ENCODE data around the gene NRP2.

Gene NRP2

DNA sequence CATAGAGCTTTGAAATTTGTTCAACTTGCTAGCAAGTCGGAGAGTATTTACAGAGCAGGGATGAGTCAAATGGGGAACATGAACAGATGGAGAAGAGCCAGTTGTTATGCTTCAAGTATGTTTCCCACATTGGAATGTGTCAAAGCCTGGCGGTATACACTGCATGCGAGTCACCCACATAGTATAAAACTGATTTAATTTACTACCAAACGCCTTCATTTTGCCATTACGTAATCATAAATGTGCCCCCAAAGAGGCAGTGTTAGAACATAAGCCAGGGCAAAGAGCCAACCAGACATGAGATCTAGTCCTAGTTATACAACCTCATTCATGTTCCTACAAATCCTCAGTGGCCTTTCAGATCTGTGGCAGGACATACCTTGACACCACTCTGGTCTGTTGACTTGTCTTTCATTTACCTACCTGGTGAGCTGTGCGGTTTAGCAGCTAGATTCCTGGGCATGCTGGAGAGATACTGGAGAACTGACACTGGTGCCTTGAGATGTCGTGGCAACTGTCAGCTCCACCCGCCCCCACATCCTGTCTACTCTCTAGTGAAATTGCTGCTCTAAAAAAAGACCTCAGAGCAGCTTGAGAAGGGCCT lies 21.7 kb upstream of the NRP2 start:
- no peaks in the 10 kb centered on the region for H3K27me3 ChIP-seq (ENCODE audit: insufficient read depth, low read length)
- H3K36me3 ChIP-seq (ENCODE audit: insufficient read depth, low read depth, low read length): no peaks in the 10 kb centered on the region
- no peaks in the 10 kb centered on the region for H3K9me3 ChIP-seq (ENCODE audit: insufficient read depth, low read depth, low read length)
- H3K27ac ChIP-seq (ENCODE audit: low read length): no peak overlapping the region
- no peak overlapping the region for H3K4me3 ChIP-seq (ENCODE audit: low read length)
- H3K4me1 ChIP-seq (ENCODE audit: insufficient read depth, low read length): peaks cover 3% of the 10 kb centered on the region; the same call in 1 of the 2 replicates
- no peak overlapping the region for H3K9ac ChIP-seq (ENCODE audit: low read depth, low read length)

DNA sequence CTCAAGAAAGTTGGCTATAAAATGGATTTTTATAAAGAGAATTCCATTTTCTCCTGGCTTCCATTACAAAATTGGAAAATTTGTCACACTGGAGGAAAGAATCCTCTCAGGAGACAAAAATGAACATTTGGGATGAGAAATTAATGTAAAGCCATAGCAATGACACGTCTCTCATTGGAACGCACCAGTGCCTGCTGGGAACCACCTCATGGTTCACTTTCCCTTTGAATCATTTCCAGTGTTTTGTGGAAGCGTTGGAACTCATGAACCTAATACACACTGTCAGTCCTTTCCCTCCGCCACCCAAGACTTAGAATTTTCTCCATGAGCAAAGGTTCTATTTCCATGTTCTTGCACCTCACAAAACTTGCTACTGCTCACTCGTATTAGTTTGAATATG lies 21.0 kb upstream of the NRP2 start:
- H3K4me1 ChIP-seq (ENCODE audit: insufficient read depth, low read length): peaks cover 3% of the 10 kb centered on the region; the same call in 1 of the 2 replicates
- no peak overlapping the region for H3K9ac ChIP-seq (ENCODE audit: low read depth, low read length)
- H3K9me3 ChIP-seq (ENCODE audit: insufficient read depth, low read depth, low read length): no peaks in the 10 kb centered on the region
- H3K4me3 ChIP-seq (ENCODE audit: low read length): no peak overlapping the region
- H3K36me3 ChIP-seq (ENCODE audit: insufficient read depth, low read depth, low read length): no peaks in the 10 kb centered on the region
- no peak overlapping the region for H3K27ac ChIP-seq (ENCODE audit: low read length)
- no peaks in the 10 kb centered on the region for H3K27me3 ChIP-seq (ENCODE audit: insufficient read depth, low read length)

DNA sequence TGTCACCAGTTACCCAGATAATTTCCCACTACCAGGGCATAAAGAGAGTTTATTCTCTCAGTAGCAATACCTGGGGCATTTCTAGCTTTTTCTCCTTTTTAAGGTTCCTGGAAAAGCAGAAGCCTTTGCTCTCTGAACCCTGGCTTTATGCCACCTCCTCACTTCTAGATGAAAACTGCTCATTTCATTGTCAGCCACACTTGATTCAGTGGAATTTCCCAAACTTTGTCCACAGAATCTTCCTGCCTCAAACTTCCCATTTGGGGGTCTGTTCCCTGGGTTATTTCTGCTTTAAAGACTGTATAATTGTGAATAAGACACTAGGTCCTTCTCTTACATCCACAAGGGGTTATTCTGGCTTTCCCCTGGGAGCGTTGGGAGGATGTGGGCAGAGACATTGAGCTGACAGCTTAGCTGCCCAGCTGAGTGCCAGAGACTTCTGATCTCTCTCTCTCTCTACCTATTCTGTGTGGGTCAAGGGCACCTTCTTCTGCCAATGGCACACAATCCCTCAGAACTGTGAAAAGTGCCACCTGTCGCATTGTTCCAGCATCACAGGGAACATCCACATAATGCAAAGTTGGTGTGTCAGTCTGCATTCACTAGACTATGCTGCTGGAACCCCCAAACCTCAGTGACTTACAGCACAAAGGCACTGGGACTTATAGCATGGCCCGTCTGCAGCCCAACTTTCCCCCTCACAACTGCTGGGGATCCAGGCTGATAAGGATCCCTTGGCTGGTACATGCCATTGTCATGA lies 19.9 kb upstream of the NRP2 start:
- H3K9me3 ChIP-seq (ENCODE audit: insufficient read depth, low read depth, low read length): no peaks in the 10 kb centered on the region
- H3K36me3 ChIP-seq (ENCODE audit: insufficient read depth, low read depth, low read length): no peaks in the 10 kb centered on the region
- H3K9ac ChIP-seq (ENCODE audit: low read depth, low read length): no peak overlapping the region
- H3K27me3 ChIP-seq (ENCODE audit: insufficient read depth, low read length): no peaks in the 10 kb centered on the region
- no peaks in the 10 kb centered on the region for H3K4me1 ChIP-seq (ENCODE audit: insufficient read depth, low read length)
- no peak overlapping the region for H3K4me3 ChIP-seq (ENCODE audit: low read length)
- no peak overlapping the region for H3K27ac ChIP-seq (ENCODE audit: low read length)

DNA sequence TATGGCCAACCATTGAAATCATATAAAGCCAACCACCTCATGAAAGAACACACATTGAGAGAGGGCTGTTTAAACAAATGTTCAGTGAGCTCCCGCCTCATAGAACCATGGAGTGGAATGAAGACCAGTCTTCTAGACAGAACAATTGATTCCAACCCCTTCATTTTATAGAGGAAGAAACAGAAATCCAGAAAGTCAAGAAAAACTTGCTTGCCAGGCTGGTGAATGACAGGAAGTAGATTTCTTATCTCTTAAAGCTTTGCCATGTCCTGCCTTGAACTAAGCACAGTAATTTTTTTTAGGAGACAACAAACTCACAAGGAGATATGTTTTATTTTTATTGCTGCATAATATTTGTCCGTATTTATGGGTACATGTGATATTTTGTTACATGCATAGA lies 16.5 kb upstream of the NRP2 start:
- Histone ChIP-seq H3K27me3 (ENCODE audit: insufficient read depth, low read length) (no peaks in the 10 kb centered on the region), H3K4me3 (ENCODE audit: low read length) (no peak overlapping the region), H3K27ac (ENCODE audit: low read length) (no peak overlapping the region), H3K9ac (ENCODE audit: low read depth, low read length) (no peak overlapping the region), H3K4me1 (ENCODE audit: insufficient read depth, low read length) (peaks cover 6% of the 10 kb centered on the region), H3K36me3 (ENCODE audit: insufficient read depth, low read depth, low read length) (no peaks in the 10 kb centered on the region), H3K9me3 (ENCODE audit: insufficient read depth, low read depth, low read length) (no peaks in the 10 kb centered on the region)

DNA sequence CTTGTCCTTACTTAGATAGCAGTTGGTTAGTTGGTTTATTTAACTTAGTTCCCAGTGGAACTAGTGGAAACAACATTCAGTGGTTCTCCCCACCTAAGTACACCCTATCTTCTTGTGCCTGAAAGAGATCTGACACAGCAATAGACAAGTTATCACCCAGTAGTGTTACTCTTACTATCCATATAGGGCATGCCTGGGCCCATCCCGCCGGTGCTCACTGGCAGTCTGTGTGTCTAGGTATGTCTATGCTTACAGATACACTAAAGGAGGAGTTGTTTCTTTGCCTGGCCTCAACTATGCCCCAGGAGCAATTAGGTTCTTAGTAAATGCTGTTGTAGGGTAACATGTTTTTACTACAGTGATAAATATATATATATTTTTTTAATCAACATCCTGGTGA lies 12.0 kb upstream of the NRP2 start:
- H3K4me3 ChIP-seq (ENCODE audit: low read length): no peak overlapping the region
- no peaks in the 10 kb centered on the region for H3K9me3 ChIP-seq (ENCODE audit: insufficient read depth, low read depth, low read length)
- H3K36me3 ChIP-seq (ENCODE audit: insufficient read depth, low read depth, low read length): no peaks in the 10 kb centered on the region
- H3K27ac ChIP-seq (ENCODE audit: low read length): no peak overlapping the region
- no peaks in the 10 kb centered on the region for H3K27me3 ChIP-seq (ENCODE audit: insufficient read depth, low read length)
- peaks cover 16% of the 10 kb centered on the region for H3K4me1 ChIP-seq (ENCODE audit: insufficient read depth, low read length)
- H3K9ac ChIP-seq (ENCODE audit: low read depth, low read length): no peak overlapping the region

DNA sequence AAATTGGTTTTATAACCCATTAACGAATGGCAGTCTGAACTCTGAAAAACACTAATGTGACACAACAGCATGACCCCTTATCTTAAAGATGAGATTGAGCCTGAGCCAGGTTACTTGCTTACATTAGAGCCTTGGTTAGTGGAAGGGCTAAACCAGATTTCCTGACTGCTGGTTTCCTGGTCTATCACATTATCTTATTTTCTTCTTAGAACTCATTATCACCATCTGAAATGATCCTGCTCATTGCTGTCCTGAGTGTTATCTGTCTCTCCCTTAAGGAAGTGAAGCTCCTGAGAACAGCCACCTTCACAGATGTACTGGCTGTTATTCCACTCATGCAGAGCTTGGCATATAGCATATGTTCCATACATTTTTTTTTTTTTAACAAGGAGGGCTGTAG lies 9.0 kb upstream of the NRP2 start:
- peaks cover 21% of the 10 kb centered on the region for H3K4me1 ChIP-seq (ENCODE audit: insufficient read depth, low read length)
- H3K27me3 ChIP-seq (ENCODE audit: insufficient read depth, low read length): no peaks in the 10 kb centered on the region
- H3K9ac ChIP-seq (ENCODE audit: low read depth, low read length): no peak overlapping the region
- H3K9me3 ChIP-seq (ENCODE audit: insufficient read depth, low read depth, low read length): no peaks in the 10 kb centered on the region
- no peak overlapping the region for H3K4me3 ChIP-seq (ENCODE audit: low read length)
- no peak overlapping the region for H3K27ac ChIP-seq (ENCODE audit: low read length)
- H3K36me3 ChIP-seq (ENCODE audit: insufficient read depth, low read depth, low read length): no peaks in the 10 kb centered on the region

DNA sequence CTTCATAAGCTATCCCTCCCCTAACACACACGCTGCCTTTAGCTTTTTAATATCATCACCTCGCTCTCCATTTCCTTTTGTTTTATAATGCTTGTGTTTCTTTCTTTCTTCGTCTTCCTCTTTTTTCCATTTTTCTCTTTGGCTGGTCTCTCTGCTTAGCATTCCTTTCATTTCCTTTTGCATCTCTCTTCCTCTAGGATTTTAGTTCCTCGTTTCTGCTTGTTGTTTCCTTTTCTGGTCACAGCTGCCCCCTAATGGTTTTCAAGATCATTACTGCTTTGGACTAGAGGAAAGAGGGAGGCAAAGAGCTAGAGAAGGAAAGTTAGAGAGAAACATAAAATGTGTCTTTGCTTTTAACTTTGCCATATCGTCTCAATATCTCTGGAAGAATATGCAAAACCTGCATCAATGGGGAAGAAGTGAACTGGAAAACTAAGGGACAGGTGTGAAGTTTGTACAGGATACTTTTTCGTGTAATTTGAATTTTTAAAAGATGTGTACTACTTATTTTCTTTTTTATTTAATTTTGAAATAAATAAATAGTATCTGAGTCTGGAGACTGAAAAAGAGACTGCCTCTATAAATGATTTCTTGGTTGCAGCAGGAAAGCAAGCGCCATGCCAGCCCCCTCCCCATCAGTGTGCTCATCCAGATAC lies 6.3 kb upstream of the NRP2 start:
- peaks cover 22% of the 10 kb centered on the region for H3K4me1 ChIP-seq (ENCODE audit: insufficient read depth, low read length)
- no peak overlapping the region for H3K9ac ChIP-seq (ENCODE audit: low read depth, low read length)
- 0 out of 2 replicates have a peak, but pooled peaks cover 3% of the 10 kb centered on the region for H3K27me3 ChIP-seq (ENCODE audit: insufficient read depth, low read length)
- no peak overlapping the region for H3K27ac ChIP-seq (ENCODE audit: low read length)
- H3K4me3 ChIP-seq (ENCODE audit: low read length): no peak overlapping the region
- no peaks in the 10 kb centered on the region for H3K9me3 ChIP-seq (ENCODE audit: insufficient read depth, low read depth, low read length)
- H3K36me3 ChIP-seq (ENCODE audit: insufficient read depth, low read depth, low read length): no peaks in the 10 kb centered on the region

DNA sequence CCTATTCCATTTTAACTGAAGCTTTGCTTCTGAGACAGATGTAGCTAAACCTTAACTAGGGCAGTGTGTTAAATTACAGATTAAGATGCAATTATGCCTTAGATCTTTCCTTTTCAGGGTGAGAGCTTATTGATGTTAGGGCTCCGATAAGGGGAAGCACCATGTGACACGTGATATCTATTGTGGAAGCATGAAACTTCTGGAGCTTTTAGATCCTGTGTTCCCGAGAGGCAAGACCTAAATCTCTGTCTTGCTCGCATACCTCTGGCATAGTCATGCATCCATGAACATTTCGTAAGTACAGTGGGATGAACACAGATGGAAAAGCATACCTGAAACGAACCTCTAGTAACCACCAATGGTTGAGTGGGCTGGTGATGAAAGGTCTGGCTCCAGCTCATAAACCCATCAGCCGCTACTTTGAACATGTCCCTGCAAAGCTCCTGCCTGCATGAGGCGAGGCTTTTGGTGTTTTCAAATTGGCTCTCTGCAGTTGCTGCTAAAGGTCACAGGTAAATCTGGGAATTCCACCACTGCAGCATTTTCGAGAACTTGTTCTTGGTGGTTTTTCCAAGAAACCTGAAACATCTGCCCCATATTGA lies 3.7 kb upstream of the NRP2 start:
- Histone ChIP-seq H3K9ac (ENCODE audit: low read depth, low read length) (no peak overlapping the region), H3K4me3 (ENCODE audit: low read length) (no peak overlapping the region), H3K27ac (ENCODE audit: low read length) (no peak overlapping the region), H3K36me3 (ENCODE audit: insufficient read depth, low read depth, low read length) (no peaks in the 10 kb centered on the region), H3K9me3 (ENCODE audit: insufficient read depth, low read depth, low read length) (no peaks in the 10 kb centered on the region), H3K27me3 (ENCODE audit: insufficient read depth, low read length) (peaks cover 25% of the 10 kb centered on the region), H3K4me1 (ENCODE audit: insufficient read depth, low read length) (peaks cover 19% of the 10 kb centered on the region)

DNA sequence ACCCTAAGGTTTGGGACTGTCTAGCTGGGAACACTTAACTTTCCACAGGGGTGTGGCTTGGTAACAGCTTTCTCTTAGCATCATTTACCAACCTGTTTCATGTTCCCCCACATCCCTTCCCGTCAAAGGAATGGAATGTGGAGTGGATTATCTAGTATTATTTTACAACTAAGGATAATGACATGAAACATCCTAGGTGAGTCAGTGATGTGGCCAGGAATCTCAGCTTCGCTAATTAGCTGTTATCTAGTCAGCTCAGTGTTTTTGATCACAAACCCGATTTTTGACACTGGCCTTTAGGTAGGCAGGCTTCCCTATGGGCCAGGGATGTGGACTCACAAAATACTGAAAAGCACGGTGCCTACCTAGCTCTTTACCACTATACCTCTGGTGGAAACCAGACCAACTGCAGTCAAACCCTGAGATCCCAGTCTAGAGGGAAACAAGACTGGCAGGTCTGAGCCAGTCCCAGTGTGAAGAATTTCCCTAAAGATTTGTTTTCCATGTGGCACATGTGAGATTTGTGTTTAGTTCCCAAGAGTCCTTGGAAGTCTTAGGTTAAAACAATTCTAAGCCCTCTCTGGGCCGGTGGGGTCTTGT lies 2.8 kb upstream of the NRP2 start:
- H3K9me3 ChIP-seq (ENCODE audit: insufficient read depth, low read depth, low read length): no peaks in the 10 kb centered on the region

DNA sequence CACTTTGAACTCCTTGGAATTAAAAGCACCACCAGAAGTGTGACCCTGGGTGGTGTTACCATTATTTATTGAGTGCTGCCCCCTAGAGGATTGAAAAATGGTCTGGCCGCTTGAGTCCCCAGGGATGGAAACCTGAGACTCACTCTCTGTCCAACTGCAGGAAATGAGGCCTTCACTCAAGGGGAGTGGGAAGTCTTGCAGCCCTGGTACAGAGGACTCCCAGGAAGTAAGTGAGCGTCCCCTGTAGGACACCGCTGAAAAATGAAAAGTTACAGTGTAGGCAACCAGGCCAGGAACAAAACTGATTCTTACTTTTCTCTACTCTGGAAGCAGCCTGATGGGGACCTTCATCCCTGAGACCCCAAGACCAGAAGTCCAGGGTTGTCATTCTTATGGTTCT lies 2.2 kb upstream of the NRP2 start:
- no peaks in the 10 kb centered on the region for H3K36me3 ChIP-seq (ENCODE audit: insufficient read depth, low read depth, low read length)
- peaks cover 19% of the 10 kb centered on the region for H3K4me1 ChIP-seq (ENCODE audit: insufficient read depth, low read length)
- H3K4me3 ChIP-seq (ENCODE audit: low read length): no peak overlapping the region
- peaks cover 39% of the 10 kb centered on the region for H3K27me3 ChIP-seq (ENCODE audit: insufficient read depth, low read length)
- no peak overlapping the region; the same call in 1 of the 2 replicates for H3K9ac ChIP-seq (ENCODE audit: low read depth, low read length)
- H3K27ac ChIP-seq (ENCODE audit: low read length): no peak overlapping the region
- H3K9me3 ChIP-seq (ENCODE audit: insufficient read depth, low read depth, low read length): no peaks in the 10 kb centered on the region

More for the DNA sequence above, 2.8 kb upstream of the NRP2 start:
- Histone ChIP-seq H3K4me3 (ENCODE audit: low read length) (no peak overlapping the region), H3K36me3 (ENCODE audit: insufficient read depth, low read depth, low read length) (no peaks in the 10 kb centered on the region), H3K27ac (ENCODE audit: low read length) (no peak overlapping the region), H3K4me1 (ENCODE audit: insufficient read depth, low read length) (peaks cover 19% of the 10 kb centered on the region), H3K9ac (ENCODE audit: low read depth, low read length) (no peak overlapping the region), H3K27me3 (ENCODE audit: insufficient read depth, low read length) (peaks cover 34% of the 10 kb centered on the region)

DNA sequence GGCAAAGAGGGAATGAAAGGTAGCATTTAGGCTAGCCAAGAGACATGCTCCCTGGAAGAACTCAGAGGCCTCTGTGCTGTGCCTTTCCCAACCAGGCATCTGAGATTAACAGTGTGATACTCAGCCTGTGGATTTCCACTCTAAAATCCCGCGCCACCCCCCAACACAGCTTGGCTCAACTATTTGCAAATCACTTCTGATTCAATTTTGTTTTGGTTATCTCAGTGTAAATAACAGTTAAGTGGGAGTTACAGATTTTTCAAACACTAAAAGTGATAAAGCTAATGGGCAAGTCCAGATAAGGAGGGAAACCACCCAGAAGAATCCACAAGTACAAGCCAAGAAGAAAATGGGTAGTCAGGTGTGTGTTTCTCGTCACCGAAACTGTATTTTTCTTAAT lies 1.4 kb upstream of the NRP2 start:
- H3K27me3 ChIP-seq (ENCODE audit: insufficient read depth, low read length): peaks cover 48% of the 10 kb centered on the region
- H3K4me1 ChIP-seq (ENCODE audit: insufficient read depth, low read length): peaks cover 13% of the 10 kb centered on the region
- no peak overlapping the region for H3K4me3 ChIP-seq (ENCODE audit: low read length)
- no peaks in the 10 kb centered on the region for H3K36me3 ChIP-seq (ENCODE audit: insufficient read depth, low read depth, low read length)
- no peak overlapping the region for H3K9ac ChIP-seq (ENCODE audit: low read depth, low read length)
- no peak overlapping the region for H3K27ac ChIP-seq (ENCODE audit: low read length)
- no peaks in the 10 kb centered on the region for H3K9me3 ChIP-seq (ENCODE audit: insufficient read depth, low read depth, low read length)

All from iPS-20b (cell line).